ENCODE results near the gene C9orf40. TPM values are rescaled to one million over a fixed set of nuclear protein-coding genes. Genes with fewer than 3 reads are reported as not detected.

C9orf40 gene
- total and polyA plus RNA-seq, 4 donors: 1.9 to 2.9 (median 2.7) TPM

- Histone ChIP-seq H3K36me3 (ENCODE audit: control insufficient read depth in 4 of 4, insufficient read depth in 4 of 4, low read length in 4 of 4) (no peaks in the 10 kb centered on the region), H3K9me3 (ENCODE audit: control insufficient read depth in 4 of 4, insufficient read depth in 3 of 4, low read length in 3 of 4) (peaks cover 0 to 12% (median 4%) of the 10 kb centered on the region in 4 donors), H3K27ac (ENCODE audit: low read depth in 1 of 2, low read length in 1 of 2) (no peak overlapping the region), H3K4me1 (ENCODE audit: control insufficient read depth in 5 of 5, insufficient read depth in 5 of 5, low read length in 5 of 5) (no peaks in the 10 kb centered on the region), H3K9ac (ENCODE audit: insufficient read depth in 1 of 2, low read length in 2 of 2) (no peak overlapping the region), H3K27me3 (ENCODE audit: control insufficient read depth in 3 of 3, insufficient read depth in 3 of 3, low read length in 2 of 3) (no peaks in the 10 kb centered on the region), H3K4me3 (no peak overlapping the region)
- ATAC-seq (ENCODE audit: insufficient read depth, low FRiP score) (no peak), DNase-seq (no peak)
- no peak for TF ChIP-seq CTCF (IDR thresholded peaks at IDR 0.05; ENCODE audit: control extremely low read depth, extremely low read depth)
- 100% methylated on average over 1 of the region's 1 CpG for WGBS, 2 donors
These were observed 8.8 kb upstream of the C9orf40 start for GRCh38 chr9:74961496-74961895.

- Histone ChIP-seq H3K4me1 (ENCODE audit: control insufficient read depth in 5 of 5, insufficient read depth in 5 of 5, low read length in 5 of 5) (no peaks in the 10 kb centered on the region), H3K27ac (ENCODE audit: low read depth in 1 of 2, low read length in 1 of 2) (no peak overlapping the region), H3K27me3 (ENCODE audit: control insufficient read depth in 3 of 3, insufficient read depth in 3 of 3, low read length in 2 of 3) (no peaks in the 10 kb centered on the region), H3K9me3 (ENCODE audit: control insufficient read depth in 4 of 4, insufficient read depth in 3 of 4, low read length in 3 of 4) (peaks cover 0 to 12% (median 4%) of the 10 kb centered on the region in 4 donors), H3K4me3 (no peak overlapping the region), H3K36me3 (ENCODE audit: control insufficient read depth in 4 of 4, insufficient read depth in 4 of 4, low read length in 4 of 4) (no peaks in the 10 kb centered on the region), H3K9ac (ENCODE audit: insufficient read depth in 1 of 2, low read length in 2 of 2) (no peak overlapping the region)
- DNase-seq (no peak), ATAC-seq (ENCODE audit: insufficient read depth, low FRiP score) (no peak)
- WGBS, 2 donors: 37 to 77% methylated on average over 2 of the region's 2 CpGs
- no peak for TF ChIP-seq CTCF (IDR thresholded peaks at IDR 0.05; ENCODE audit: control extremely low read depth, extremely low read depth)
These were observed 7.8 kb upstream of the C9orf40 start for GRCh38 chr9:74960561-74960960.

GRCh38 chr9:74958587-74958986, 5.9 kb upstream of the C9orf40 start:
- Histone ChIP-seq H3K9me3 (ENCODE audit: control insufficient read depth in 4 of 4, insufficient read depth in 3 of 4, low read length in 3 of 4) (peaks cover 0 to 6% (median 3%) of the 10 kb centered on the region in 4 donors), H3K4me3 (no peak overlapping the region), H3K27ac (ENCODE audit: low read depth in 1 of 2, low read length in 1 of 2) (no peak overlapping the region), H3K27me3 (ENCODE audit: control insufficient read depth in 3 of 3, insufficient read depth in 3 of 3, low read length in 2 of 3) (no peaks in the 10 kb centered on the region), H3K36me3 (ENCODE audit: control insufficient read depth in 4 of 4, insufficient read depth in 4 of 4, low read length in 4 of 4) (no peaks in the 10 kb centered on the region), H3K4me1 (ENCODE audit: control insufficient read depth in 5 of 5, insufficient read depth in 5 of 5, low read length in 5 of 5) (no peaks in the 10 kb centered on the region), H3K9ac (ENCODE audit: insufficient read depth in 1 of 2, low read length in 2 of 2) (no peak overlapping the region)
- no peak for TF ChIP-seq CTCF (IDR thresholded peaks at IDR 0.05; ENCODE audit: control extremely low read depth, extremely low read depth)
- DNase-seq: no peak
- no peak for ATAC-seq (ENCODE audit: insufficient read depth, low FRiP score)

GRCh38 chr9:74953235-74953751, 581 bp upstream of the C9orf40 start:
- no peaks in the 10 kb centered on the region for H3K9me3 ChIP-seq (ENCODE audit: control insufficient read depth in 4 of 4, insufficient read depth in 3 of 4, low read length in 3 of 4)
- peaks cover 0 to 1% (median 0%) of the 10 kb centered on the region in 5 donors for H3K4me1 ChIP-seq (ENCODE audit: control insufficient read depth in 5 of 5, insufficient read depth in 5 of 5, low read length in 5 of 5)
- DNase-seq: peak in 1 of 3 donors; percentile 37
- no peak for TF ChIP-seq CTCF (IDR thresholded peaks at IDR 0.05; ENCODE audit: control extremely low read depth, extremely low read depth)
- peak overlapping the region; percentile 94 to 99 for H3K27ac ChIP-seq (ENCODE audit: low read depth in 1 of 2, low read length in 1 of 2)
- H3K9ac ChIP-seq (ENCODE audit: insufficient read depth in 1 of 2, low read length in 2 of 2): peak overlapping the region; percentile 63 to 80
- H3K4me3 ChIP-seq: no peak overlapping the region
- ATAC-seq (ENCODE audit: insufficient read depth, low FRiP score): no peak
- H3K36me3 ChIP-seq (ENCODE audit: control insufficient read depth in 4 of 4, insufficient read depth in 4 of 4, low read length in 4 of 4): no peaks in the 10 kb centered on the region
- WGBS, 2 donors: 46 to 52% methylated on average over 8 of the region's 8 CpGs
- H3K27me3 ChIP-seq (ENCODE audit: control insufficient read depth in 3 of 3, insufficient read depth in 3 of 3, low read length in 2 of 3): no peaks in the 10 kb centered on the region
